KBM-7 (cell line): ENCODE results near the gene AZGP1.
"Not testable (repeated sequence)": the region's sequence is repeated elsewhere in the genome, so short reads cannot be mapped to it uniquely, and the experiment has no call there.

ENCODE experiments used
- DNase-seq: peaks from one replicate; pipeline ENCODE4 v3.0.0-alpha.2; 2015
- in situ Hi-C: fragments of 300-500 bp; cut with MboI; formaldehyde crosslinking; loops from 2 replicates; pipeline ENCODE4 v1.14.3; 2020; ENCODE audit warnings: low sequenced_read_pairs, low pct_unique_long_range_greater_than_20kb, mixed read lengths

AZGP1 gene

DNA sequence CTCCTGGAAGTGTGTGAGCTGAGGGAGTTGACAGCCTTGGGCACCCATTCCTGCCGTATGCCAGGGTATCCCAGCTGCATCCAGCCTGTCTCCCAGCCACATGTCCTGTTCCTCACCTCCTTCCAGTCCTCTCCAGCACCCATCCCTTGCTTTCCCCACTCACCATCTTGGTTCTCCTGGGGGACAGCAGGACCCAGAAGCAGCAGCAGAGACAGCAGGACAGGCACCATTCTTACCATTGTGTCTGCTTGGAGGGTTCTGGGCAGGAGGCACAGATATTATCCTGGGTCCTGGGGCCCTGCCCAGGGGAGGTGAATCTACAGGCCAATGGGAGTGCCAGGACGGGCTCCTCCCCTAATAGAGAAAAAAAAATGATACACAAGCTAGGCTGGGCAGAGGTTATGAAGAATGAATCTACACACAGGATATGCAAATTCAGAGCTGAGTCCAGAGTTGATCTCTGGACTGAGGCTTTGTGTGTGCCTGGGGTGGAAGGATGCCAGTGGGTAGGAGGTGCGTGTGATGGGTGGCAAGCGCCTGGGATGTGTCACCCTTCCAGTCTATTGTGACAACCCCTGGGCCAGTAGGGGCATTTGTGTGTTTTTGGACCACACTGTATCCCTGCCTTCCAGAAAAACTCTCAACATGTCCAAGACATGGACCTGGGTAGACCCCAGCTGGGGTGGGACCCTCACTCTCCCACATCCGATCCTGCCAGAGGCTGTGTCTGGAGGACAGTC lies at the start of gene AZGP1:
AZGP1 (minus strand) TSS at position 250 of the 740 bp plus-strand sequence; CDS start at position 239, 11 bp downstream.
- in situ Hi-C loops = no loop called here
- DNase-seq = no peak

DNA sequence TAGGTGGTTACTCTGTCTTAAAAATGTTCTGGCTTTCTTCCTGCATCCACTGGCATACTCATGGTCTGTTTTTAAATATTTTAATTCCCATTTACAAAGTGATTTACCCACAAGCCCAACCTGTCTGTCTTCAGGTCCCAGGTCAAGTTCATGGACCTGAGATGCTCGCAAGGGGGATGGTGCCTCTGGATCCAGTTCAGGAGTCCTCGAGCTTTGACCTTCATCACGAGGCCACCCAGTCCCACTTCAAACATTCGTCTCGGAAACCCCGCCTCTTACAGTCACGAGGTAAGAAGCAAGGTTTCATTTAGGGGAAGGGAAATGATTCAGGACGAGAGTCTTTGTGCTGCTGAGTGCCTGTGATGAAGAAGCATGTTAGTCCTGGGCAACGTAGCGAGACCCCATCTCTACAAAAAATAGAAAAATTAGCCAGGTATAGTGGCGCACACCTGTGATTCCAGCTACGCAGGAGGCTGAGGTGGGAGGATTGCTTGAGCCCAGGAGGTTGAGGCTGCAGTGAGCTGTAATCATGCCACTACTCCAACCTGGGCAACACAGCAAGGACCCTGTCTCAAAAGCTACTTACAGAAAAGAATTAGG lies 48.3 kb upstream of the AZGP1 start:
- DNase-seq = no peak
- in situ Hi-C loops = no loop called here

DNA sequence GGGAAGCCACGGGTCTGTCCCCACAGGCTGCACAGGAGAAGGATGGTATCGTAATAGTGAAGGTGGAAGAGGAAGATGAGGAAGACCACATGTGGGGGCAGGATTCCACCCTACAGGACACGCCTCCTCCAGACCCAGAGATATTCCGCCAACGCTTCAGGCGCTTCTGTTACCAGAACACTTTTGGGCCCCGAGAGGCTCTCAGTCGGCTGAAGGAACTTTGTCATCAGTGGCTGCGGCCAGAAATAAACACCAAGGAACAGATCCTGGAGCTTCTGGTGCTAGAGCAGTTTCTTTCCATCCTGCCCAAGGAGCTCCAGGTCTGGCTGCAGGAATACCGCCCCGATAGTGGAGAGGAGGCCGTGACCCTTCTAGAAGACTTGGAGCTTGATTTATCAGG lies 47.7 kb upstream of the AZGP1 start:
- no peak for DNase-seq
- in situ Hi-C loops = no loop called here

DNA sequence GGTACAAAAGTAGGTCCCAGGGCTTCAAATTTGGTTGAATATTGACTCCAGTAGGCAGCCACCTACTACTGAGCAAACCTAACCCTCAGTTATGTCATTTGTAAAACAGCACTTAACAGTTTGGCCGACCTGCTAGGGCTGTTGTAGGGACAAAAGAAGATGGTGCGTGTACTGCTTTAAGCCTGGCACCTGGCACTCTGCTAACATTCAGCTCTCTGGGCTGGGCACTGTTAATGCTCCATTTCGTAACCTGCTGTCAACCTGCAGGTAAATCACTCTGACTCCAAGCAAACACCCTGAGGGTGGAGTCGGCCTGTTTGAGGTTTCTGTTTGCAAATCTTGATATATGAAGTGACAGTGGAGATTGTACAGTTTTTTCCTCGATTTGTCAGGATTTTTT lies 46.8 kb upstream of the AZGP1 start:
- DNase-seq = no peak
- in situ Hi-C loops = no loop called here

DNA sequence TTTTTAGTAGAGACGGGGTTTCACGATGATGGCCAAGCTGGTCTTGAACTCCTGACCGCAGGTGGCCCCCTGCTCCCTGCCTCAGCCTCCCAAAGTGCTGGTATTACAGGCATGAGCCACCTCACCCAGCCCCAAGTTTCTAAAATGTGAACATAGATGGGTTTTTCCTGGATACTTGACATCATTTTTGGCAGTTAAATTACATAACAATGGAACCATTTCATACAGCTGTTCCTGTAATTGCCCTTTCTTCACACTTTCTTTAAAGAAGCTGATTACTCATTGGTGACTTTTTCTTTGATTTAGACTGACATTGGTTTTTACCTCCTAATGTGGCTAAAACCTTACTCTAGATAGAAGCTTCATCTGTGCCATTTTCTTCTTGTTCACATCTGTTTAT lies 45.5 kb upstream of the AZGP1 start:
- in situ Hi-C loops = no loop called here
- no peak for DNase-seq

DNA sequence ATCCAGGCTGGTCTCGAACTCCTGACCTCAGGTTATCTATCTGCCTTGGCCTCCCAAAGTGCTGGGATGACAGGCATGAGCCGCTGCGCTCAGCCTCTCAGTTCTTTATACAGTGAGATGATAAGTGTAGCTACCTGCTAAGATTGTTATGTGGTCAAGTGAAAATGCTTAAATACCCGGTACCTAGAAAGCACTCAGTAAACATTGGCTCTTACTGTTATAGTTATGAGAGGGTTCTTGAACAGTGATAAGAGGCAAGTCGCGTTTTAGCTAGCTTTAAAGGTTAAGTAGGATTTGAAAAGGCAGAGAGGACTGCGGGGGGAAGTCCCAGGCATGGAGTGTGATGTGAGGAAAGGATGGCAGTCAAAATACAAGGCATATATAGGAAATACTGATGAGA lies 44.1 kb upstream of the AZGP1 start:
- no peak for DNase-seq
- in situ Hi-C loops = no loop called here

DNA sequence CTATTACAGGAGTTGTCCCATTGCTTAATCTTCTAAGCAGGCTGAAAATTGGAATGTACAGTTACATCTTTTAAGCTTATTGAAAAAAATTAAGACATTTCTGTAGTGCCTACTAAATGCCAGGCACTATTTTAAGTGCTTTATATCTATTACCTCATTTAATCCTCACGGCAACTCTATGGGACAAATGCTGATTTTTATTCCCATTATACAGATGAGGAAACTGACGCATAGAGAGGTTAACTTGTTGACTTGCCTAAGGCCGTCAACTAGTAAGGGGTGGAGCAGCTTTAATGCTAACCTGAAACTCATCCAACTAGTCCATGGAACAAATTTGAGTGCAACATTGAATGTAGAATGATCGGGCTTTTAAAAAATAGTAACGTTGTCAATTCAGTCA lies 42.0 kb upstream of the AZGP1 start:
- DNase-seq = no peak
- in situ Hi-C loops = no loop called here

DNA sequence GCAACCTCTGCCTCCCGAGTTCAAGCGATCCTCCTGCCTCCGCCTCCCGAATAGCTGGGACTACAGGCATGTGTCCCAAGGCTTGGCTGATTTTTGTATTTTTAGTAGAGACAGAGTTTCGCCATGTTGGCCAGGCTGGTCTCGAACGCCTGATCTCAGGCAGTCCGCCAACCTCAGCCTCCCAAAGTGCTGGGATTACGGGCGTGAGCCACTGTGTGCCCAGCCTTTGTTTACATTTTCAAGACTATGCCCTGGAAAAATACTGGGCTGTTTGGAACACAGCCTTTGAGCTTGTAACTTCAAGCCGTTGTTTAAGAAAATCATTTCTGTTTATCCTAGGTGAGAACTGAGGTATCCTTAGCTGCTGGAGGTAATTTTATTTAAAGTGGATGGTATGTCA lies 41.5 kb upstream of the AZGP1 start:
- in situ Hi-C loops = no loop called here
- no peak for DNase-seq

DNA sequence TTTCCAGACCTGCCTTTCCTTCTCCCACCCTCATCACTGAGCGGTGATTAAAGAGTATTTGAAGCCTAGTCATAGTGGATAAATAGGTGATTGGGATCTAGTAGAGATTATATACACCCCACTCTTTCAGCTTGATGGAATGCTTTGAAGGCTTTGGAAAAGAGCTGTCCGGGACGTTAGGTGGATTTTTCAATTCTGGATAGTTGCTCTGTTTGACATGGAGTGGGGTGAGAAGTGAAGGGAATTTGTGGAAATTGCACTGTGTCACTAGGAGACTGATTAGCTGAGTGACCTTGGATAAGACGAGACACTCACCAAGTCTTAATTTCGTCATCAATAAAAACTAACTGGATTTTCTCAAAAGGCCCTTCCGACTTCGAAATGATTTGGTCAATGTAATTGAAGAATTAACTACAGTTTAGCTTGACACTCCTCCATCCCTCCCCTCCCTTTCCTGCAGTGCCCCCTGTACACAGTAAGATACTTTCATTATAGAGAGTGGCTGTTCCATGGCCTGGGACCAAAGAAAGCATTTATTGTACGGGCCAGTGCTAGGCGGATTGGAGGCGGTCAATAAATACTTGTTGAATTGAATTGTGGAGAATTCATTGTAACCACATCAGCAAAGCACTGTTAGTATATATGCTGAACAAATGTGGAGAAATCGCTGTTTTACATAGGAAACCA lies 40.5 kb upstream of the AZGP1 start:
- peak; percentile 7 for DNase-seq
- in situ Hi-C loops = no loop called here

DNA sequence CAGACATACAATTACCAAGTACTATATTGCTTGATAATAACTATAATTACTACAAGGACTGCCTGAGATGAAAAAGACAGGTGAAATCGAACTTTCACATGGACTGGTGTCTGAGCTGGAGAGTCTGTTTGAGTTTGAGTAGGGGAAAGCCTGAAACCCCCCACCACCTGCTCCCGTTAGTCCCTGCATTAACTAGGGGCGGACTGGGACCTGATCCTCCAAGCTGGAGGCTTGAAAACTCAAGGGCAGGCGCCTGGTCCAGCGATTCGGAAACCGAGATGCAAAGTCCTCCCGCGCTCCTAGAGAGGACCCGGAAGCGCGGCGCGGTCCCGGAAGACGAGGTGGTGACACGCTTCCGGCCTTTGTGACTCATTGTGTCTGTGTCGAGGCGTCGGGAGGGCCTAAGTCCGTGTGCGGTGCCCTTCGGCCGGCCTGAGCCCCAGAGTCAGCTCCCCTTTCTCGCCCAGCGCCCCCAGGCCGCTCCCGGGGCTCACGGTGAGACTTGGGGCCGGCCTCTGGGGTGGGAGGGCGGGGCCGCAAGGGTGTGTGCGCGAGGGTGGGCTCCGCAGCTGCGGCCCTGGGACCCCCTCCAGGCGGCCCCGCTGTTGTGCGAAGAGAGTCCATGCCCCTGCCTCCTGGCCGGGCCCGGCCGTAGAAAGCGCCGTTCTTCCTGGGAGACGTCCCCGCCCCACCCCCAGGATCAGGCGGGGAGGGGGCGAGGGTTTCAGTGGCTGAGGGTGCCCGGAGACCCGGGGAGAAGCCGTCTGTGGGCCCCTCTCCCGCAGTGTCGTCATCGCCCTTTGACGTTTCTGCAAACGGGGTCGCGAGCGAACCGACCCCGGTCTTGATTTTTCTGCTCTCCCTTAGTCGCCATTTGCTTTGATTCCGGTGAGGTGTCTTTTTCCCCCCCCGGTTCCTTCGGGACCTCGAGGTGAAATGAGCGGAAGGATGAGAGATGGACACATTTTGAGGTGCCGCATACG lies 39.7 kb upstream of the AZGP1 start, which contains the start of gene ZKSCAN1:
ZKSCAN1 (plus strand) TSS at position 365 of the 983 bp plus-strand sequence. CDS start 7,911 bp downstream, outside the sequence.
- peak; percentile 88 for DNase-seq
- in situ Hi-C loops = no loop called here

DNA sequence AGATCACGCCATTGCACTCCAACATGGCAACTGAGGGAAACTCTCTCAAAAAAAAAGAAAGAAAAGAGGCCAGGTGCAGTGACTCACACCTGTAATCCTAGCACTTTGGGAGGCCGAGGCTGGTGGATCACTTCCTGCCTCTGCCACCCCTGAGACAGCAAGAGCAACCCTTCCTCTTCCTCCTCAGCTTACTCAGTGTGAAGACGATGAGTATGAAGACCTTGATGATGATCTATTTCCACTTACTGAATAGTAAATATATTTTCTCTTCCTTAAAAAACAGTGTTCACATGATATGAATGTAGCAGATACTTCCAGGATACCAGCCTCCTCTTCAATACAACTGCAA lies 37.5 kb upstream of the AZGP1 start:
- no peak for DNase-seq
- in situ Hi-C loops = no loop called here

DNA sequence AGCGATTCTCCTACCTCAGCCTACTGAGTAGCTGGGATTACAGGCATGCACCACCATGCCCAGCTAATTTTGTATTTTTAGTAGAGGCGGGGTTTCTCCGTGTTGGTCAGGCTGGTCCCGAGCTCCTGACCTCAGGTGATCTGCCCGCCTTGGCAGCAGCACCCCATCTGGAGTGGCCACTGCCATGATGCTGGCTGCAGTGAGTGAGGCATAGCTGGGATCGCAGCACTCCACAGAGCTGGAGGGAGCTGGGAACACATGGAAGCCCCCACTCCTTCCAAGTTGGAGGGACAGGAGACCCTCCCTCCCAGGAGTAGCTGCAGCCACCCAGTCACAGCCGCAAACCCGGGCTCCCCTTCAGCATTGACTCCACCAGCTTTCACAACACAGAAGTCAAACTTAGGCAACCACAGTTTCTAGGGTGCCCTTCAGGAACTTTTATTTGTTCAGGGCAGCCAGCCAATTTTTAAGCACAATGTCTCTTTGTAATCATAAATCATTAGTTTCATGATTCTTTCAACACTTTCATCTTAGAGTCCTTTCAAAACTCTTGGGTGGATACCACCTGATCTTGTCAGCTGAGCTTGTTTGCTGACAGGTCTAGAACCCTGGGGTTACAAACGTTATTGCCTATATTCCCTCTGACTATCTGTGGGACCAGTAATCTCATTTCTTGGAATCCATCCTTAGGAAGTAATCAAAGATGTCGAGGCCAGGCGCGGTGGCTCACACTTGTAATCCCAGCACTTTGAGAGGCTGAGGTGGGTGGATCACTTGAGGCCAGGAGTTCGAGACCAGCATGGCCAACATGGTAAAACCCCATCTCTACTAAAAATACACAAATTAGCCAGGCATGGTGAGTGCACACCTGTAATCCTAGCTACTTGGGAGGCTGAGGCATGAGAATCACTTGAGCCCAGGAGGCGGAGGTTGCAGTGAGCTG lies 36.8 kb upstream of the AZGP1 start:
- in situ Hi-C loops, DNase-seq: not testable (repeated sequence)

DNA sequence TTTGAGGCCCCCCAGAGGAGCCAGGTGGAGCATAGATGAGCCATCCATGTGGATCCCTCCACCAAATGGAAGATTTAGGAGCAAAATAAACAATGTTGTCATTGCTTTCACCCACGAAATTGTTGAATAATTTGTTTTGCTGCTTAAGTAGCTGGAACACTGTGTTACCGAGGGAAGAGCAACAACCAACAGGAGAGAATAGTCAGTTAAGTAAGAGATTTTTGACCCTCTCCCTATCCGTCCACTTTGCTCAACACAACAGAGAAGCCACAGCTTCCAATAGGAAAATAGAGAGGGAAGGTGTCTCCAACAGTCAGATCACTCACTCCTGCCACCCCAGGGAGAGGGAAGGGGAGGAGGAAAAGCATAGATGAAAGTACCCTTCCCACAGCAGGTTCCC lies 35.7 kb upstream of the AZGP1 start:
- in situ Hi-C loops = no loop called here
- DNase-seq = no peak

DNA sequence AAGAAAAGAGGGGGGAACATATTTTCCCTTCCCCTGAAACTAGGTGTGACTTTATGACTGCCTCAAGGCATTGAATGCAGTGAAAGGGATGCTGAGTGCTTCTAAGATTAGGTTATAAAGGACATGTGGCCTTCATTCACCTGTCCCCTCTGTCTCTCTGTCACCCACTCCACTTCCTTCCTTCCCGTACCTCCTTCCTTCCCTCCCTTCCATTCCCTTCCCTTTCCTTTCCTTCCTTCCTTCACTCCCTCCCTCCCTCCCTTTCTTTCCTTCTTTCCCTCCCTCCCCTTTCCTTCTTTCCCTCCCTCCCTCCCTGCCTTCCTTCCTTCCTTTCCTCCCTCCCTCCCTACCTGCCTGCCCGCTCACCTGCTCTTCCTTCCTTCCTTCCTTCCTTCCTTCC lies 35.1 kb upstream of the AZGP1 start:
- no peak for DNase-seq

DNA sequence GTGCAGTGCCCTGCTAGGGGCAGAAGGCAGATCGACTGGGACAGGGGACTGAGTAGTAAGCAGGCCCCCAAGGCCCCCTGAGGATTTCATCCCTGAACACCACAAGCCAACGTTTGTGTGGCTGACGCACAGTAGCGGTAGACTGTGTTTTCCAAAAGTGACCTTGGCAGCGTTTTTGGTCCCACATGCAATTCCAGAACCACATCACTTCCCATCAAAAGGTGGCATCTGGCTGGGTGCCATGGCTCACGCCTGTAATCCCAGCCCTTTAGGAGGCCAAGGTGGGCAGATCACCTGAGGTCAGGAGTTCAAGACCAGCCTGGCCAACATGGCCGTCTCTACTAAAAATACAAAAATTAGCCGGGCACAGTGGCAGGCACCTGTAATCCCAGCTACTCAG lies 34.1 kb upstream of the AZGP1 start:
- in situ Hi-C loops, DNase-seq: not testable (repeated sequence)

More for the DNA sequence above, 35.1 kb upstream of the AZGP1 start:
- in situ Hi-C loops = no loop called here

DNA sequence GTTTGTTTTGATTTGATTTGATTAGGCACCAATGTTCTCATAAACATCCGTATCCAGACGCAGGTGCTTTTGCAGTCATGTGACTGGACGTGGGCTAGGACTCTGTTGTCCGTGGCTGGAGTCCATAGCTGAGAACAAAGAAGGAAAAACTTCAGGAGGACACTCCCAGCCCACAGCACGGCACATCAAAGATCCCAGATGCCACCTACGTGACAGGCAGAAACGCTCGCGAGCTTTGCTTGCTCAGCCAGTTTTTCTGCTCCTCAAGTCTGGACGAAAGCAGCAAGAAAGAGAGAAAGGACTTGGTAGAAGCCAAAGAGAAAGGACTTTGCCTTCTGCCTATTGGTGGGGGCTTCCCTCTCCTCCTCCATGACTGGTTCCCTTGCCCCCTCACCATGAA lies 32.7 kb upstream of the AZGP1 start:
- DNase-seq = no peak
- in situ Hi-C loops = no loop called here

DNA sequence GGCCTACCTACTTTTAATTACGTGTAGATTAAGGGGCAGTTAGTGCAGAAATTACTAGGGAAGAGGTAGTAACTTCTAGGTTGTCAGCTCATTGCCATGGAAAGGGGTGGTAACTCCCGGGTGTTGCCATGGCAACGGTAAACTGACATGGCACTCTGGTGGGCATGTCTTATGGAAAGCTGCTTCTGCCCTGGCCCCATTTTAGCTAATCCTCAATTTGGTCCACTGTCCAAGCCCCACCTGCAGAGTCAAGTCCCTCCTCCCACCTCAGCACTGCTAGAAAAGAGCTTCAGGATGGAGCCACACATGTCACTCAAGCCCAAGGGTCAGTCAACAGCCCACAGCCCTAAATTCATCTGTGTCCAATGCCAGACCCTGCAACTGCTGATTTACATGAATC lies 32.1 kb upstream of the AZGP1 start:
- in situ Hi-C loops = no loop called here
- DNase-seq = no peak
